GM18951 (cell line): ENCODE results near the gene BRAT1.

Experiments used
- POLR2A ChIP-seq: IDR thresholded peaks from 4 replicates; pipeline ENCODE4 v1.6.1; 2011; ENCODE audit warnings: mild to moderate bottlenecking; ENCODE audit not compliant: insufficient read length, insufficient read depth; ENCODE audit errors: extremely low read depth
- in situ Hi-C: fragments of 300-500 bp; cut with MboI; formaldehyde crosslinking; loops from one replicate; pipeline ENCODE4 v1.12.0; 2022; ENCODE audit warnings: low sequenced_read_pairs, mixed read lengths, inconsistent platforms; ENCODE audit not compliant: unreplicated experiment

The BRAT1 gene

DNA sequence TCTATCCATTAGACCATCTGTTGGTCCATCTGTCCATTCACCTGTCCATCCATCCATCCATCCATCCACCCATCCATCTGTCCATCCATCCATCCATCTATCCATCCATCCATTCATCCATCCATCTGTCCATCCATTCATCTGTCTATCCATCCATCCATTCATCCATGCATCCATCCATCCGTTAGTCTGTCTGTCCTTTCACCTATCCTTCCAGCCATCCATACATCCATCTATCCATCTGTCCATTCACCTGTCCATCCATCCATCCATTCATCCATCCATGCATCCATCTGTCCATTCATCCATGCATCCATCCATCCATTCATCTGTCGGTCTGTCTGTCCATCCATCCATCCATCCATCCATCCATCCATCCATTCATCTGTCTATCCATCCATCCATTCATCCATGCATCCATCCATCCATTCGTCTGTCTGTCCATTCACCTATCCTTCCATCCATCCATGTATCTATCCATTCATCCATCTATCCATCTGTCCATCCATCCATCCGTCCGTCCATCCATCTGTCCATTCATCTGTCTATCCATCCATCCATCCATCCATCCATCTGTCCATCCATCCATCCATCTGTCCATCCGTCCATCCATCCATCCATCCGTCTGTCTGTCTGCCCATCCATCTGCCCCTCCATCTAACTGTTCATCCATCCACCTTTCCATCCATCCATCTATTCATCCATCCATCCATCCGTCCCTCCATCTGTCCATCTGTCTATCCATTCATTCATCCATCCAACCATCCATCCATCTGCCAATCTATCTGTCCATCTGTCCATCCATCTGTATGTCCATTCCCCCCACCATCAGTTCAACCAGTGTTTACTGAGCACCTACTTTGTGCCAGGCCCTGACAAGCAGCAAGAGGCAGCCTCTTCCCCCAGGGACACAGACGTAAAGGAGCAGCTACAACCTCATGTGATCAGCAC lies 40.6 kb downstream of the BRAT1 start:
- in situ Hi-C loops = no loop called here
- no peak for TF ChIP-seq POLR2A

DNA sequence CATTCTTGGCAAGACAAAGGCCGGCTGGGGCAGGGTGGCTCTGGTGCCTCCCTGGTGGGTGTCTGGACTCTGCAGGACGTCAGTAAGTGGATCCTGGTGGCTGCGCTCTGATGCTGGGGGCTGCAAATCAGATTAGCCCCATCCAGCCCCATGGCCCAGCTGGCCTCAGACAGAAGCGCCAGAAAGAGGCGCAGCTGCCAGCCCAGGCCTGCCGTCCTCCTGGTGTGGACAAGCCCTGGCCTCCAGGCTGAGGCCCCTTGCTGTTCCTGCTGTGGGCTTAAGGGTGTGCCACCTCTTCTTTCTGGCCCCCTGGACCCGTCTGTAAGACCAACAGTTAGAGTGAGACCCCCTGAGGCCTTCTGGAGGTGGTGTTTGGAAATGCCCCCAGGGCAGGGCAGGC lies 41.6 kb downstream of the BRAT1 start:
- in situ Hi-C loops = no loop called here
- TF ChIP-seq POLR2A = no peak

DNA sequence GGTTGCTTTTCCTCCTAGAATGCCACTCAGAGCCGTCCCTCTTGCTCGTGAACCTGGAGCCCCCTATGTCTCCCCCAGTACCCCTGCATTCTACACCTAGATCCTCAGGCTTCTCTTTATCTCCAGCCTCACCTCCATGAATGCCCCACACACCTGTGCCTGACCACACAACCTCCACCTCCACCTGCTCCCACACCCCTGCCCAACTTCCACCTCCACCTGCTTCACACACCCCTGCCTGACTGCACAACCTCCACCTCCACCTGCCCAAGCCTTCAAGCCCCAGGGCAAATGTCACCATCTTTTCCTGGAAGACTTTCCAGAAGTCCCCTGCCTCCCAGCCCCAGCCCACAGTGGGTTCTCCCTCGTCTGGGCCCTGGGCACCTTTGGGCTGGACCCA lies 42.6 kb downstream of the BRAT1 start:
- in situ Hi-C loops = no loop called here
- no peak for TF ChIP-seq POLR2A

GRCh38 chr7:2512179-2512661 lies 43.1 kb downstream of the BRAT1 start:
- no peak for TF ChIP-seq POLR2A
- in situ Hi-C loops = no loop called here

DNA sequence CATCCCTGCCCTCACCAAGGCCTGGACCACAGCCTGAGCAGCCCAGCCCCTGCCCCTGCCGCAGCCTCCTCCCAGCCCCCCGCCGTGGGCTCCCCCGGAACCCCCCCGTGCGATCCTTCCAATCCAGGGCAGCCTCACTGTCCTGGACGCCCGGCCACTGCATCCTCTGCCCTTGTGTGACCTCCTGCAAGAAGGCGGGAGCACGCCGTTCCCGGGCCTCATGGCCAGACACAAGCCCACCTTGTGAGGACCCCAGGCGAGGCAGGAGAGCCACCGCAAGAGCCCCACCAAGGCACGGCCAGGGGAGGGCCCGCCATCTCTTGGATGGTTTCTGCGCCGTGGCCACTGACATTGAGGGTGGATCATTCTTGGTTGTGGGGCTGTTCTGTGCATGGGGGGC lies 43.6 kb downstream of the BRAT1 start:
- TF ChIP-seq POLR2A = no peak
- in situ Hi-C loops = no loop called here

- in situ Hi-C loops = no loop called here
- TF ChIP-seq POLR2A = peak; percentile 38
Measured at GRCh38 chr7:2510909-2511768, 44.2 kb downstream of the BRAT1 start.

DNA sequence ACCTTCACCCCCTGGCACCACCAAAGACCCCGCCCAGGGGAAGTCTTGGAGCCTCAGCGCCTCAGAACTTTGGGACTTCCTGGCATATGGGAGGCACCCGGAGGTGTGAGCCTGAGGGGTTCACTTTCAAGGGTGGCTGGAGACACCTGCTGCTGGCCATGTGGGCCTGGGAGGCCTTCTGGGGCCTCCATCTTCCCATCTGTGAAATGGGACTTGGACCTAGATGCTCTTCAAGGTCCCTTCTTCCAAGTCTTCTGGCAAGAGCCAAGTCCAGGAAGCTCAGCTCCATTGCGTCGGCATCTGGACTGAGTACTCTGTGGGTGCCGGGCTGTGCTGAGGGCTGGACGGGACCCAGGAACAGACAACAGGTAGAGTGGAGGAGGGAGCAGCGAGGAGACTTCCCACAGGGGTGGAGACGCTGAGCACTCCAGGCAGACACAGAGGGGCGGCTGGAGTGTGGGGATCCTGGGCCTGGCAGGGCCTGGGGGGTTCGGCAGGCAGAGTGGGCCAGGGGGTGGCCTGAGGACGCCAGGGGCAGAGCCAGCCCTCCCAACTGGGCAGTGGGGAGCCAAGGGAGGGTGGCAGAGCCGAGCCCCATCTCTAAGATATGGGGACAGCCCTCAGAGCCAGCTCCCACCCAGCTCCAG lies 45.1 kb downstream of the BRAT1 start:
- TF ChIP-seq POLR2A = no peak
- in situ Hi-C loops = no loop called here

- in situ Hi-C loops = no loop called here
- TF ChIP-seq POLR2A = no peak
Measured at GRCh38 chr7:2509298-2509906, 45.9 kb downstream of the BRAT1 start.

GRCh38 chr7:2508327-2509215 lies 46.8 kb downstream of the BRAT1 start:
- TF ChIP-seq POLR2A = no peak
- in situ Hi-C loops = no loop called here

- no peak for TF ChIP-seq POLR2A
- in situ Hi-C loops = no loop called here
Measured at GRCh38 chr7:2507917-2508306, 47.4 kb downstream of the BRAT1 start.

- in situ Hi-C loops = no loop called here
- no peak for TF ChIP-seq POLR2A
Measured at GRCh38 chr7:2507208-2507916, 48.0 kb downstream of the BRAT1 start.
